ENCODE data around the gene AJM1.
"Not testable (repeated sequence)": the region's sequence is repeated elsewhere in the genome, so short reads cannot be mapped to it uniquely, and the experiment has no call there.

AJM1 gene

GRCh38 chr9:136829981-136830885 is 12.0 kb upstream of the AJM1 start:
- FAIRE-seq (no peak), DNase-seq (ENCODE audit: insufficient read length, low spot score) (no peak)

GRCh38 chr9:136831002-136831719 is 11.1 kb upstream of the AJM1 start:
- no peak for TF ChIP-seq CTCF (IDR thresholded peaks at IDR 0.05; ENCODE audit: insufficient read depth, missing control alignments)
- no peak for DNase-seq (ENCODE audit: insufficient read length, low spot score)
- FAIRE-seq = no peak

More at GRCh38 chr9:136829981-136830885, 12.0 kb upstream of the AJM1 start:
- no peak for TF ChIP-seq CTCF (IDR thresholded peaks at IDR 0.05; ENCODE audit: insufficient read depth, missing control alignments)

GRCh38 chr9:136831720-136832104 is 10.6 kb upstream of the AJM1 start:
- no peak for TF ChIP-seq CTCF (IDR thresholded peaks at IDR 0.05; ENCODE audit: insufficient read depth, missing control alignments)
- DNase-seq (ENCODE audit: insufficient read length, low spot score) (no peak), FAIRE-seq (no peak)

GRCh38 chr9:136832581-136832980 is 9.7 kb upstream of the AJM1 start:
- no peak for TF ChIP-seq CTCF (IDR thresholded peaks at IDR 0.05; ENCODE audit: insufficient read depth, missing control alignments)
- DNase-seq (ENCODE audit: insufficient read length, low spot score) (no peak), FAIRE-seq (no peak)

- DNase-seq (ENCODE audit: insufficient read length, low spot score); FAIRE-seq: not testable (repeated sequence)
These were observed 8.8 kb upstream of the AJM1 start for GRCh38 chr9:136833381-136834048.

- DNase-seq (ENCODE audit: insufficient read length, low spot score) (no peak), FAIRE-seq (no peak)
- TF ChIP-seq CTCF (IDR thresholded peaks at IDR 0.05; ENCODE audit: insufficient read depth, missing control alignments) = no peak
These were observed 6.9 kb upstream of the AJM1 start for GRCh38 chr9:136835162-136835931.

Measured in D721Med (cell line).